T-helper 2 cell treated with Interferon-gamma antibody and Interleukin-4, amounts not matched to agents 5 μg/mL and 100 μg/mL, for 36 hours (primary cell): ENCODE results near the gene SNRK.

Experiments used
- DNase-seq: peaks from one replicate; pipeline ENCODE4 v3.0.0; 2021; ENCODE audit warnings: low spot score
- H3K27ac Mint-ChIP-seq: one replicate; pipeline ENCODE4 v1.8.0; 2021; ENCODE audit warnings: mild to moderate bottlenecking, mixed read lengths
- H3K27me3 Mint-ChIP-seq: one replicate; pipeline ENCODE4 v1.8.0; 2021; ENCODE audit warnings: low read depth, mixed read lengths
- H3K36me3 Mint-ChIP-seq: one replicate; pipeline ENCODE4 v1.8.0; 2021; ENCODE audit warnings: low read depth, mixed read lengths
- H3K4me1 Mint-ChIP-seq: one replicate; pipeline ENCODE4 v1.8.0; 2021; ENCODE audit warnings: low read depth, mixed read lengths
- H3K4me3 Mint-ChIP-seq: one replicate; pipeline ENCODE4 v1.8.0; 2022; ENCODE audit warnings: mild to moderate bottlenecking, moderate library complexity, mixed read lengths
- H3K9me3 Mint-ChIP-seq: one replicate; pipeline ENCODE4 v1.8.0; 2021; ENCODE audit warnings: mixed read lengths

SNRK gene

GRCh38 chr3:43256714-43257461 lies 29.5 kb upstream of the SNRK start:
- H3K4me3 Mint-ChIP-seq = no peak overlapping the region
- H3K27ac Mint-ChIP-seq = no peak overlapping the region
- H3K27me3 Mint-ChIP-seq = peaks cover 21% of the 10 kb centered on the region
- H3K36me3 Mint-ChIP-seq = no peaks in the 10 kb centered on the region
- DNase-seq = no peak
- H3K9me3 Mint-ChIP-seq = no peaks in the 10 kb centered on the region
- no peaks in the 10 kb centered on the region for H3K4me1 Mint-ChIP-seq

- Mint-ChIP-seq H3K27ac (no peak overlapping the region), H3K36me3 (no peaks in the 10 kb centered on the region), H3K27me3 (peaks cover 11% of the 10 kb centered on the region), H3K4me1 (peaks cover 3% of the 10 kb centered on the region), H3K4me3 (no peak overlapping the region), H3K9me3 (no peaks in the 10 kb centered on the region)
- DNase-seq = no peak
Observed at GRCh38 chr3:43257850-43258249, 28.5 kb upstream of the SNRK start.

GRCh38 chr3:43259626-43260025 lies 26.7 kb upstream of the SNRK start:
- H3K9me3 Mint-ChIP-seq = no peaks in the 10 kb centered on the region
- DNase-seq = no peak
- H3K36me3 Mint-ChIP-seq = no peaks in the 10 kb centered on the region

GRCh38 chr3:43260412-43260811 lies 25.9 kb upstream of the SNRK start:
- H3K9me3 Mint-ChIP-seq = no peaks in the 10 kb centered on the region
- H3K4me1 Mint-ChIP-seq = peaks cover 5% of the 10 kb centered on the region
- no peaks in the 10 kb centered on the region for H3K36me3 Mint-ChIP-seq
- H3K4me3 Mint-ChIP-seq = no peak overlapping the region
- no peak overlapping the region for H3K27ac Mint-ChIP-seq
- no peak for DNase-seq
- no peaks in the 10 kb centered on the region for H3K27me3 Mint-ChIP-seq

More at GRCh38 chr3:43259626-43260025, 26.7 kb upstream of the SNRK start:
- Mint-ChIP-seq H3K4me3 (no peak overlapping the region), H3K4me1 (peaks cover 5% of the 10 kb centered on the region), H3K27me3 (no peaks in the 10 kb centered on the region), H3K27ac (no peak overlapping the region)

- Mint-ChIP-seq H3K27me3 (no peaks in the 10 kb centered on the region), H3K36me3 (no peaks in the 10 kb centered on the region), H3K4me3 (no peak overlapping the region), H3K9me3 (no peaks in the 10 kb centered on the region), H3K4me1 (peaks cover 5% of the 10 kb centered on the region), H3K27ac (no peak overlapping the region)
- DNase-seq = peak; percentile 12
Observed at GRCh38 chr3:43262194-43262593, 24.1 kb upstream of the SNRK start.

- Mint-ChIP-seq H3K36me3 (peaks cover 2% of the 10 kb centered on the region), H3K9me3 (no peaks in the 10 kb centered on the region), H3K27ac (no peak overlapping the region), H3K27me3 (peaks cover 2% of the 10 kb centered on the region), H3K4me1 (peaks cover 9% of the 10 kb centered on the region), H3K4me3 (no peak overlapping the region)
- DNase-seq = no peak
Observed at GRCh38 chr3:43266451-43266850, 19.9 kb upstream of the SNRK start.

GRCh38 chr3:43266995-43267394 lies 19.3 kb upstream of the SNRK start:
- peaks cover 2% of the 10 kb centered on the region for H3K36me3 Mint-ChIP-seq
- peaks cover 2% of the 10 kb centered on the region for H3K27me3 Mint-ChIP-seq
- no peak overlapping the region for H3K27ac Mint-ChIP-seq
- DNase-seq = no peak
- no peaks in the 10 kb centered on the region for H3K9me3 Mint-ChIP-seq
- peaks cover 9% of the 10 kb centered on the region for H3K4me1 Mint-ChIP-seq
- no peak overlapping the region for H3K4me3 Mint-ChIP-seq

GRCh38 chr3:43268636-43269035 lies 17.7 kb upstream of the SNRK start:
- Mint-ChIP-seq H3K27ac (no peak overlapping the region), H3K9me3 (no peaks in the 10 kb centered on the region), H3K4me3 (no peak overlapping the region), H3K27me3 (peaks cover 2% of the 10 kb centered on the region), H3K4me1 (peaks cover 4% of the 10 kb centered on the region), H3K36me3 (peaks cover 2% of the 10 kb centered on the region)
- no peak for DNase-seq

- H3K27me3 Mint-ChIP-seq = peaks cover 2% of the 10 kb centered on the region
- no peak for DNase-seq
- H3K9me3 Mint-ChIP-seq = no peaks in the 10 kb centered on the region
- peaks cover 2% of the 10 kb centered on the region for H3K36me3 Mint-ChIP-seq
- no peak overlapping the region for H3K27ac Mint-ChIP-seq
- H3K4me3 Mint-ChIP-seq = no peak overlapping the region
- H3K4me1 Mint-ChIP-seq = peaks cover 4% of the 10 kb centered on the region
Observed at GRCh38 chr3:43270078-43270477, 16.3 kb upstream of the SNRK start.

- Mint-ChIP-seq H3K36me3 (peaks cover 2% of the 10 kb centered on the region), H3K9me3 (no peaks in the 10 kb centered on the region), H3K27ac (no peak overlapping the region), H3K4me3 (no peak overlapping the region), H3K4me1 (peaks cover 10% of the 10 kb centered on the region), H3K27me3 (peaks cover 8% of the 10 kb centered on the region)
- DNase-seq = no peak
Observed at GRCh38 chr3:43273416-43273815, 12.9 kb upstream of the SNRK start.

GRCh38 chr3:43279082-43279481 lies 7.3 kb upstream of the SNRK start:
- Mint-ChIP-seq H3K4me1 (peaks cover 7% of the 10 kb centered on the region), H3K36me3 (no peaks in the 10 kb centered on the region), H3K27ac (no peak overlapping the region), H3K9me3 (no peaks in the 10 kb centered on the region), H3K4me3 (no peak overlapping the region), H3K27me3 (peaks cover 21% of the 10 kb centered on the region)
- DNase-seq = no peak

GRCh38 chr3:43279532-43279931 lies 6.8 kb upstream of the SNRK start:
- no peak overlapping the region for H3K27ac Mint-ChIP-seq
- no peak overlapping the region for H3K4me3 Mint-ChIP-seq
- peaks cover 21% of the 10 kb centered on the region for H3K27me3 Mint-ChIP-seq
- H3K4me1 Mint-ChIP-seq = peaks cover 7% of the 10 kb centered on the region
- DNase-seq = no peak
- H3K9me3 Mint-ChIP-seq = no peaks in the 10 kb centered on the region
- H3K36me3 Mint-ChIP-seq = no peaks in the 10 kb centered on the region

GRCh38 chr3:43281020-43281419 lies 5.3 kb upstream of the SNRK start:
- Mint-ChIP-seq H3K27me3 (peaks cover 21% of the 10 kb centered on the region), H3K27ac (no peak overlapping the region), H3K4me1 (peaks cover 9% of the 10 kb centered on the region), H3K36me3 (no peaks in the 10 kb centered on the region), H3K9me3 (no peaks in the 10 kb centered on the region), H3K4me3 (no peak overlapping the region)
- DNase-seq = no peak

GRCh38 chr3:43284171-43284570 lies 2.2 kb upstream of the SNRK start:
- Mint-ChIP-seq H3K4me1 (peaks cover 10% of the 10 kb centered on the region), H3K9me3 (no peaks in the 10 kb centered on the region), H3K27me3 (peaks cover 15% of the 10 kb centered on the region), H3K4me3 (no peak overlapping the region), H3K27ac (no peak overlapping the region), H3K36me3 (peaks cover 8% of the 10 kb centered on the region)
- no peak for DNase-seq

- Mint-ChIP-seq H3K27ac (peak overlapping the region; percentile 95), H3K4me1 (peaks cover 25% of the 10 kb centered on the region), H3K27me3 (peaks cover 15% of the 10 kb centered on the region), H3K9me3 (no peaks in the 10 kb centered on the region), H3K4me3 (peak overlapping the region; percentile 92), H3K36me3 (peaks cover 20% of the 10 kb centered on the region)
- no peak for DNase-seq
Observed at GRCh38 chr3:43285644-43286043, 696 bp upstream of the SNRK start.
